Neural crest cell (in vitro differentiated cells): ENCODE data around the gene PLA2R1. TPM values are rescaled to one million over a fixed set of nuclear protein-coding genes. Genes with fewer than 3 reads are reported as not detected.

ENCODE experiments used
- DNase-seq: peaks from one replicate; pipeline ENCODE4 v3.0.0; 2021; ENCODE audit warnings: low read depth, mixed read lengths, low spot score
- H3K27ac Mint-ChIP-seq: one replicate; pipeline ENCODE4 v1.8.0; 2021; ENCODE audit warnings: mild to moderate bottlenecking, mixed read lengths; ENCODE audit not compliant: unreplicated experiment
- H3K27me3 Mint-ChIP-seq: 2 replicates; pipeline ENCODE4 v1.8.0; 2021; ENCODE audit warnings: low read depth, mild to moderate bottlenecking, mixed read lengths
- H3K36me3 Mint-ChIP-seq: 2 replicates; pipeline ENCODE4 v1.8.0; 2021; ENCODE audit warnings: low read depth, mild to moderate bottlenecking, mixed read lengths
- H3K4me1 Mint-ChIP-seq: 2 replicates; pipeline ENCODE4 v1.8.0; 2021; ENCODE audit warnings: mixed read lengths
- H3K4me3 Mint-ChIP-seq: one replicate; pipeline ENCODE4 v1.8.0; 2021; ENCODE audit warnings: mild to moderate bottlenecking, mixed read lengths
- H3K9me3 Mint-ChIP-seq: 2 replicates; pipeline ENCODE4 v1.8.0; 2021; ENCODE audit warnings: mixed read lengths
- CTCF ChIP-seq: fragments of 200-600 bp; sonication (generic); conservative IDR thresholded peaks from 2 replicates; pipeline ENCODE4 v1.5.0; 2021; ENCODE audit warnings: antibody characterized with exemption, mild to moderate bottlenecking
- long read RNA-seq: library from polyadenylated mRNA; unstranded; transcript quantifications from one replicate; pipeline ENCODE4 v2.0.0, GENCODE V29; 2020
- total RNA-seq: library from RNA; stranded (reverse); gene quantifications from 2 replicates; pipeline ENCODE4 v1.2.1, GENCODE V29; 2021

Gene PLA2R1
- total RNA-seq: 0.09 and 0.18 TPM in 2 replicates
- long read RNA-seq: 0 reads

- peaks cover 47% of the 10 kb centered on the region for H3K27me3 Mint-ChIP-seq
- H3K27ac Mint-ChIP-seq: no peak within 1 kb of the TSS
- H3K4me1 Mint-ChIP-seq: peaks cover 18% of the 10 kb centered on the region
- peak within 1 kb of the TSS; percentile 79 for H3K4me3 Mint-ChIP-seq
- H3K36me3 Mint-ChIP-seq: peaks cover 7% of the 10 kb centered on the region
- H3K9me3 Mint-ChIP-seq: peaks cover 5% of the 10 kb centered on the region
- peak; percentile 21 for DNase-seq
- TF ChIP-seq CTCF: no peak
Observed at GRCh38 chr2:160062292-160063005, at the start of gene PLA2R1. Gene PLA2R1, minus strand, starts transcription at chr2:160062615. Its CDS starts 212 bp downstream, at chr2:160062403.

DNA sequence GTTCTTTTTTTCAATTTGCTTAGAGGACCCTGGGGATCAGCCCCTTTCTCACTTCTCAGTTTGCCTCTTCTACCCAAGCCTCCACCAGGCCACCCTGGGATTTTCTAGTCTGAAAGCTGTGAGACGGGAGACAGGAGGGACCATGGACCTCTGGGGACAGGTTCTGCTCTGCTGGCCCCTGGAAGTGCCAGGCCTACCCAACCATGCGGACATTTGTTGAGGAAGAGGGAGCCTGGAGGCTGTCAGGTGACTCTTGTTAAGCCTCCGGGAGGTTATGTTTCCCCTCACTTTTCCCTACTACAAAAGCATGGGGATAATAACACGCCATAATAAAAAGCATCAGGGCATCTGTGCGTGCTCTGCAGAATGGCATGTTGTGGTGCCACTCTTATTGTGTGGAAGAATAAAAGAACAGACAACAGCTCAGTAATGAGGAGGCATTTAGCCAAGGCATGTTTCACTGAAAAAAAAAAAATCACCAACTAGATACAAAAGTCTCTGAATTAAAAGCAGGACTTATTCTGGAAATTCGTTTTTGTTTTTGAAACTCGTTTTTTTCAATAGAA lies 48.3 kb upstream of the PLA2R1 start:
- Mint-ChIP-seq H3K4me3 (no peak overlapping the region), H3K9me3 (no peaks in the 10 kb centered on the region), H3K27me3 (no peaks in the 10 kb centered on the region), H3K27ac (peak overlapping the region; percentile 8), H3K4me1 (peaks cover 16% of the 10 kb centered on the region), H3K36me3 (no peaks in the 10 kb centered on the region)
- no peak for TF ChIP-seq CTCF
- DNase-seq: no peak

DNA sequence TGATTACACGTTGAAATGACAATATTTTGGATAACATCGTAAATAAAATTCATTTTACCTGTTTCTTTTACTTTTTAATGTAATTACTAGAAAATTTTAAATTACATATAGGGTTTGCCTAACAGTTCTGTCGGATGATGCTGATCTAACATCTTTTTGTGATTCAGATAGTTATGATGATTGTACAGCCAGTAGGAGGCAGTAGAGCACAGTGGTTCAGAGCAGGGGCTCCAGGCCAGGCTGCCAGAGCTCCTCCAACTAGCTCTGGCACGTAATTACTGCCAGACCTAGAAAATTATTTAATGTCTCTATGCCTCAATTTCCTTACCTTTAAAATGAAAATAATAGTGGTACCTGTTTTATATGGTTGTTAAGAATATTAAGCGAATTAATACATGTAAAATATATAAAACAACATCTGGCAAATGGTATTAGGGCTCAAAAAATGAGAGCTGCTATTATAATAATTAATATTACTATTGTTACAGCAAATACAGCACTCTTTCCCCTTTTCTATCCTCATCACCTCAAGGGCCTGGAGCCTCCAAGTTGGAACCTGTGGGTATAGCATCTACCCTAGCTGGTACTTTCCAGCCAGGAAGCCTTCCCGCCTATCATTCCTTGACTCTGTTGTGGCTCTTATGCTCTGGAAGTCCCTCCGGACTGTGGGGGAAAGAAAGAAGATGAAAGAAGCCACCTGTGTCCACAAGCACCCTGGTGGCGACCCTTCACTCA lies 47.7 kb upstream of the PLA2R1 start:
- H3K36me3 Mint-ChIP-seq: no peaks in the 10 kb centered on the region
- H3K27me3 Mint-ChIP-seq: no peaks in the 10 kb centered on the region

DNA sequence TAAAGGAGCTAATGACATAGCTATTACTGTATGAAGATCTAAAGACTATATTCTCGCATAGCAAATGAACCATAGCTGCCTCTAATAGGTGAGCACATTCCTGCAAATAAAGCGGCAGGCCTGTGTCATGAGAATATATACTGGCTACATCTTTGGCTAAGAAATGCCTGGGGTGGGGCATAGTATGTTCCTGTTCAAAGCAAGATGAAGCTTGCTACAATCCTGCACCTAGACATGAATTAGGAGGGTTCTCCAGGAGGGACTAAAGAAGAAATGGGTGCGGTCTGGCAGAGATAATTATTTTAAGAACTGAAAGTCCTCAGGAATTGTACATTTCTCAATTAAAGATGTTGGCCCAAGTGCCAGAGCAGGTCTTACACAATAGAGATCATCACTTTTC lies 46.8 kb upstream of the PLA2R1 start:
- H3K9me3 Mint-ChIP-seq: no peaks in the 10 kb centered on the region
- no peak overlapping the region for H3K27ac Mint-ChIP-seq
- no peak for TF ChIP-seq CTCF
- H3K4me1 Mint-ChIP-seq: peaks cover 16% of the 10 kb centered on the region
- no peak overlapping the region for H3K4me3 Mint-ChIP-seq
- DNase-seq: no peak
- no peaks in the 10 kb centered on the region for H3K36me3 Mint-ChIP-seq
- no peaks in the 10 kb centered on the region for H3K27me3 Mint-ChIP-seq

More for the DNA sequence above, 47.7 kb upstream of the PLA2R1 start:
- peak; percentile 93 for TF ChIP-seq CTCF
- no peak overlapping the region for H3K4me3 Mint-ChIP-seq
- no peaks in the 10 kb centered on the region for H3K9me3 Mint-ChIP-seq
- peak; percentile 55 for DNase-seq
- peaks cover 16% of the 10 kb centered on the region for H3K4me1 Mint-ChIP-seq
- H3K27ac Mint-ChIP-seq: no peak overlapping the region

DNA sequence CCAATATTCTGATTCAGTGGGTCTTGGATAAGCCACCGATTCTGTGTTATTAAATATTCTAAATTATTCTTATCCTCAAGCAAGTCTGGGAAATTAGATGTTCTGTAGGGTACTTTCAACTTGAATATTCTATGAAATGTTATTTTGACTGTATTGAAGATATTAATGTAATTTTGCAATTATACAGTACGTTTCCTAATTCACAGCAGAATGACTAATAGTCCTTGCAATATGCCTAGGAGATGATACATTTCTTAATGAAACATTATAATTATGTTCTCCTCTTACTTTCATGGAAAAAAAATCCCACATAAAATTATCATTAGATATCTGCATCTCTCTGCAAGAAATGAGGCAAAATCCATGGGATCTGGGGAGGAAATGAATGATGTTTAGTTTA lies 46.2 kb upstream of the PLA2R1 start:
- H3K36me3 Mint-ChIP-seq: no peaks in the 10 kb centered on the region
- no peak for TF ChIP-seq CTCF
- no peaks in the 10 kb centered on the region for H3K9me3 Mint-ChIP-seq
- no peak overlapping the region for H3K4me3 Mint-ChIP-seq
- no peak for DNase-seq
- H3K27me3 Mint-ChIP-seq: no peaks in the 10 kb centered on the region
- H3K4me1 Mint-ChIP-seq: peaks cover 16% of the 10 kb centered on the region
- no peak overlapping the region for H3K27ac Mint-ChIP-seq
